ENCODE data around the gene USP32. TPM values are rescaled to one million over a fixed set of nuclear protein-coding genes. Genes with fewer than 3 reads are reported as not detected.

Gene USP32
- total and polyA plus RNA-seq, 10 of the 15 experiments (the other 5 are each of a cell fraction or from before 2014, with no cell fraction given) = 7.8 to 37.3 (median 25.5) TPM

GRCh38 chr17:60148373-60148772 is 243.6 kb downstream of the USP32 start (continued):
- TF ChIP-seq CHD4 (IDR thresholded peaks at IDR 0.05) = no peak
- TF ChIP-seq MEF2A (IDR thresholded peaks at IDR 0.05; ENCODE audit: insufficient read depth, low read depth, low read length) = no peak
- TF ChIP-seq KAT2A (conservative IDR thresholded peaks at IDR 0.05; ENCODE audit: control insufficient read depth, low read depth, low read length) = no peak
- TF ChIP-seq POU2F2 (IDR thresholded peaks at IDR 0.05; ENCODE audit: borderline replicate concordance, low read depth, low read length) = no peak
- TF ChIP-seq STAT1 (conservative IDR thresholded peaks at IDR 0.05) = no peak

- Histone ChIP-seq H3K4me2 (ENCODE audit: control insufficient read depth, insufficient read depth) (no peak overlapping the region), H4K20me1 (ENCODE audit: control insufficient read depth, insufficient read depth) (no peaks in the 10 kb centered on the region), H3K9me3 (replicated peaks; ENCODE audit: control insufficient read depth, insufficient read depth, low read length) (no peaks in the 10 kb centered on the region; the same call in 2 of the 3 replicates), H2AFZ (ENCODE audit: control insufficient read depth, low read depth, low read length) (no peak overlapping the region), H3K36me3 (ENCODE audit: control insufficient read depth in 2 of 2, insufficient read depth in 2 of 2, low read length in 1 of 2) (no peaks in the 10 kb centered on the region), H3K4me3 (no peak overlapping the region), H3K27ac (ENCODE audit: control insufficient read depth, insufficient read depth) (no peak overlapping the region), H3K79me2 (ENCODE audit: control insufficient read depth, insufficient read depth, low read length) (no peaks in the 10 kb centered on the region), H3K9ac (ENCODE audit: control insufficient read depth, insufficient read depth, low read length) (no peak overlapping the region), H3K4me1 (ENCODE audit: control insufficient read depth, insufficient read depth, low read length) (peaks cover 2% of the 10 kb centered on the region; the same call in 1 of the 2 replicates), H3K27me3 (replicated peaks in 1 of 2; ENCODE audit: control insufficient read depth in 2 of 2, insufficient read depth in 2 of 2, low read length in 1 of 2) (peaks cover 4 to 17% of the 10 kb centered on the region in 2 experiments)
- SMC1A ChIA-PET (ENCODE audit: uncharacterized antibody, unreplicated experiment) = interaction anchor here (1.4 kb wide), 1 partner anchor 257 kb away, joined by 4 read pairs; no protein-coding TSS in a partner anchor
- POLR2A ChIA-PET = no interaction called here
- DNase-seq (ENCODE audit: low read depth, low spot score) (no peak), ATAC-seq (no peak), FAIRE-seq (no peak)
- intact Hi-C loops (cut with micrococcal nuclease; ENCODE audit: unreplicated experiment) = loop anchor here (10.0 kb wide), 1 partner anchor 487 kb away; no protein-coding TSS in a partner anchor
- no TSS peak for BruUV-seq (replicated peaks)
- CTCF ChIA-PET = interaction anchor here (0.7 to 1.9 kb wide), 2 partner anchors 287 to 491 kb away, joined by 3 to 6 read pairs; no protein-coding TSS in a partner anchor
- WGBS (ENCODE audit: insufficient coverage, insufficient replicate concordance, low lambda C conversion rate, missing lambda C conversion rate) = 31% methylated on average over 8 of the region's 8 CpGs
- RAD21 ChIA-PET (ENCODE audit: unreplicated experiment) = no interaction called here
- in situ Hi-C loops (cut with MboI) = loop anchor here (10.0 to 25.0 kb wide), 2 partner anchors 277 to 490 kb away; partner anchors contain the start of gene CHCT1
- no peak for TF ChIP-seq PRDM15 (CRISPR knock-in tag; IDR thresholded peaks at IDR 0.05)
- no peak for TF ChIP-seq NFIC (IDR thresholded peaks at IDR 0.05; ENCODE audit: low read depth, low read length)
- no peak for TF ChIP-seq NR2F1 (conservative IDR thresholded peaks at IDR 0.05)
- TF ChIP-seq SREBF1 (IDR thresholded peaks at IDR 0.05; ENCODE audit: low read length) = no peak
- no peak for TF ChIP-seq PML (IDR thresholded peaks at IDR 0.05; ENCODE audit: low read length)
- no peak for TF ChIP-seq SREBF2 (IDR thresholded peaks at IDR 0.05; ENCODE audit: low read length)
- TF ChIP-seq CUX1 (IDR thresholded peaks at IDR 0.05; ENCODE audit: insufficient replicate concordance, low read depth, low read length) = no peak
- TF ChIP-seq PKNOX1 (IDR thresholded peaks at IDR 0.05) = no peak
Measured at GRCh38 chr17:60147553-60148223, 244.2 kb downstream of the USP32 start.

All from GM12878 (cell line).